OCI-LY1 (cell line): Measurements from ENCODE around the gene KRTAP5-4.

Experiments used
- H2AFZ ChIP-seq: fragments of 200-600 bp; sonication (generic), shearing (Covaris generic); 2 replicates; pipeline ENCODE4 v1.6.0; 2014; ENCODE audit warnings: antibody characterized with exemption, mild to moderate bottlenecking, low read length
- H3F3A ChIP-seq: fragments of 200-600 bp; sonication (generic), shearing (Covaris generic); 2 replicates; pipeline ENCODE4 v1.6.0; 2014; ENCODE audit warnings: mild to moderate bottlenecking, antibody characterized with exemption, low read length, moderate library complexity; ENCODE audit not compliant: insufficient read depth
- H3K27ac ChIP-seq: fragments of 200-600 bp; sonication (generic); 2 replicates; pipeline ENCODE4 v1.5.1; 2014; ENCODE audit warnings: low read length, mixed run types, mild to moderate bottlenecking, low read depth; ENCODE audit not compliant: poor library complexity, severe bottlenecking
- H3K27me3 ChIP-seq: fragments of 200-600 bp; sonication (generic); 2 replicates; pipeline ENCODE4 v1.6.0; 2014; ENCODE audit warnings: antibody characterized with exemption, mild to moderate bottlenecking, low read length, moderate library complexity; ENCODE audit not compliant: insufficient read depth
- H3K36me3 ChIP-seq: fragments of 200-600 bp; sonication (generic); 2 replicates; pipeline ENCODE4 v1.6.1; 2014; ENCODE audit warnings: mild to moderate bottlenecking, antibody characterized with exemption, low read length, moderate library complexity, mixed read lengths; ENCODE audit not compliant: insufficient read depth
- H3K4me1 ChIP-seq: fragments of 200-600 bp; sonication (generic); 2 replicates; pipeline ENCODE4 v1.5.1; 2014; ENCODE audit warnings: mild to moderate bottlenecking, low read length, moderate library complexity; ENCODE audit not compliant: insufficient read depth, severe bottlenecking
- H3K4me2 ChIP-seq: fragments of 200-600 bp; sonication (generic), shearing (Covaris generic); 2 replicates; pipeline ENCODE4 v1.6.1; 2014; ENCODE audit warnings: low read length
- H3K4me3 ChIP-seq: fragments of 200-600 bp; sonication (generic); 2 replicates; pipeline ENCODE4 v1.5.1; 2014; ENCODE audit warnings: low read length, low read depth, mild to moderate bottlenecking, mixed read lengths; ENCODE audit not compliant: poor library complexity, severe bottlenecking
- H3K79me2 ChIP-seq: fragments of 200-600 bp; shearing (Covaris generic); 2 replicates; pipeline ENCODE4 v1.6.1; 2016; ENCODE audit warnings: mixed run types, low read length, mixed read lengths; ENCODE audit not compliant: insufficient read depth
- H3K9ac ChIP-seq: fragments of 200-600 bp; sonication (generic), shearing (Covaris generic); 2 replicates; pipeline ENCODE4 v1.6.1; 2014; ENCODE audit warnings: mild to moderate bottlenecking, low read length, mixed read lengths
- H3K9me2 ChIP-seq: fragments of 200-600 bp; sonication (generic), shearing (Covaris generic); 2 replicates; pipeline ENCODE4 v1.6.1; 2014; ENCODE audit warnings: low read depth, mild to moderate bottlenecking, low read length, mixed read lengths
- H3K9me3 ChIP-seq: fragments of 200-600 bp; shearing (Covaris generic); 2 replicates; pipeline ENCODE4 v1.6.1; 2014; ENCODE audit warnings: low read length, mixed read lengths
- H4K20me1 ChIP-seq: fragments of 200-600 bp; sonication (generic), shearing (Covaris generic); 2 replicates; pipeline ENCODE4 v1.6.0; 2016; ENCODE audit warnings: mild to moderate bottlenecking, low read length; ENCODE audit not compliant: insufficient read depth
- CTCF ChIP-seq: fragments of 200-600 bp; sonication (generic), shearing (Covaris generic); IDR thresholded peaks from 2 replicates; pipeline ENCODE4 v1.5.1; 2017; ENCODE audit warnings: mild to moderate bottlenecking, antibody characterized with exemption, low read length, moderate library complexity, mixed read lengths
- EZH2 ChIP-seq: fragments of 200-600 bp; sonication (generic), shearing (Covaris generic); IDR thresholded peaks from 2 replicates; pipeline ENCODE4 v1.8.0; 2017; ENCODE audit warnings: borderline replicate concordance, mixed run types, mild to moderate bottlenecking, antibody characterized with exemption, low read length, moderate library complexity, mixed read lengths

Gene KRTAP5-4

GRCh38 chr11:1572197-1573076, 49.5 kb downstream of the KRTAP5-4 start, which contains the start of gene DUSP8:
Gene DUSP8 (minus strand): TSS chr11:1572271. CDS start chr11:1565826, 6,445 bp downstream.
- no peaks in the 10 kb centered on the region for H3K79me2 ChIP-seq
- no peaks in the 10 kb centered on the region for H3K36me3 ChIP-seq
- no peaks in the 10 kb centered on the region for H4K20me1 ChIP-seq
- no peaks in the 10 kb centered on the region for H3K9me2 ChIP-seq
- peaks cover 5% of the 10 kb centered on the region; the same call in 1 of the 2 replicates for H3K27me3 ChIP-seq
- TF ChIP-seq EZH2 (no peak), CTCF (no peak)
- no peak within 1 kb of the TSS for H2AFZ ChIP-seq
- peaks cover 8% of the 10 kb centered on the region for H3K4me1 ChIP-seq
- no peaks in the 10 kb centered on the region for H3F3A ChIP-seq
- peak within 1 kb of the TSS; percentile 61 for H3K4me3 ChIP-seq
- H3K4me2 ChIP-seq = peak within 1 kb of the TSS; percentile 68
- no peak within 1 kb of the TSS for H3K27ac ChIP-seq
- no peaks in the 10 kb centered on the region for H3K9me3 ChIP-seq
- no peak within 1 kb of the TSS for H3K9ac ChIP-seq

GRCh38 chr11:1571760-1572196, 50.2 kb downstream of the KRTAP5-4 start:
- no peak for TF ChIP-seq CTCF
- no peak for TF ChIP-seq EZH2

More at GRCh38 chr11:1571760-1572196, 50.2 kb downstream of the KRTAP5-4 start:
- Histone ChIP-seq H2AFZ (no peak overlapping the region), H4K20me1 (no peaks in the 10 kb centered on the region), H3F3A (no peaks in the 10 kb centered on the region), H3K9me3 (no peaks in the 10 kb centered on the region), H3K9ac (no peak overlapping the region), H3K4me3 (no peak overlapping the region), H3K36me3 (no peaks in the 10 kb centered on the region), H3K9me2 (no peaks in the 10 kb centered on the region), H3K4me1 (peaks cover 8% of the 10 kb centered on the region), H3K27ac (no peak overlapping the region), H3K79me2 (no peaks in the 10 kb centered on the region), H3K4me2 (no peak overlapping the region), H3K27me3 (peaks cover 5% of the 10 kb centered on the region; the same call in 1 of the 2 replicates)
